GM19240 (cell line): Measurements from ENCODE around the gene RAMP3.
A peak's percentile ranks its signal among the peaks of the same experiment; 100 is the strongest.
"Not testable (repeated sequence)": the region's sequence is repeated elsewhere in the genome, so short reads cannot be mapped to it uniquely, and the experiment has no call there.

Experiments
- DNase-seq: peaks from one replicate; pipeline ENCODE4 v3.0.0; 2011; ENCODE audit warnings: low spot score; ENCODE audit not compliant: insufficient read length

The RAMP3 gene

GRCh38 chr7:45131891-45132290 lies 25.7 kb upstream of the RAMP3 start:
- no peak for DNase-seq

- DNase-seq = no peak
These were observed 24.8 kb upstream of the RAMP3 start for GRCh38 chr7:45132708-45133320.

DNA sequence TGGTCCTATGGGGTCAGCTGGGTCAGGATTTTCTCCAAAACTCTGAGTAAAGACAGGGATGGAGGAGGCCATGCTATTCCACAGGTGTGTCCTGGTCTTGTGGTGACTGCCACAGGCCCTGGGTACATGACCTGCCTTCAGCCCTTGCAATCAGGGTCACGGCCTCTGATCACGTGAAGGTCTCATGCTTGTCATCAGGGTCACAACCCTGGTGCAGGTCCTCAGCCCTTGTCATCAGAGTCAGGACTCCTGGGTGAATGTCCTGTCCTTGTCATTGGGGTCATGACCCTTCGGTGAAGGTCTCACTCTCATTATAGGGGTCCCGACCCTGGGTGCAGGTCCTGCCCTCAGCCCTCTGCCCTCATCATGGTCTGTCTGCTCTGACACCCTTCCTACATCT lies 24.2 kb upstream of the RAMP3 start:
- DNase-seq = no peak

DNA sequence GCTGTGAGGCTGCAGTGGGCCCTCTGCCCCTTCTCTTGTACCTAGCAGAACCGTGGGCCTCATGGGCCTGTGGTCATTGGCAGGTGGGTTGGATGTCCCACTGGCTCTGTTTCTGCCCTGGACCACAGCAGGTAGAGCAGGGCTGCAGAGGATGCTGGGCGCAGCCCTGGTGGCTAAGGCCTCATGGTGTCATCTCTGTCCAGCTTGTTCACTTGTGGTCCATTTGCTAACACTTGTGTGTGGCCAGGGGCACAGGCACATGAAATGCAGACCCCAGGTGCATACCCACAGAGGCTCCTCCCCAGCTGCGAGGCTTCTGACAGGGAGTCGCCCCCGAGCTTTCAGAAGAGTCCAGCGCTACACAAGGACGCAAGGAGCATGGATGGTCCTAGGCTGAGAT lies 23.7 kb upstream of the RAMP3 start:
- no peak for DNase-seq

GRCh38 chr7:45136106-45137060 lies 21.2 kb upstream of the RAMP3 start:
- peak; percentile 83 for DNase-seq

DNA sequence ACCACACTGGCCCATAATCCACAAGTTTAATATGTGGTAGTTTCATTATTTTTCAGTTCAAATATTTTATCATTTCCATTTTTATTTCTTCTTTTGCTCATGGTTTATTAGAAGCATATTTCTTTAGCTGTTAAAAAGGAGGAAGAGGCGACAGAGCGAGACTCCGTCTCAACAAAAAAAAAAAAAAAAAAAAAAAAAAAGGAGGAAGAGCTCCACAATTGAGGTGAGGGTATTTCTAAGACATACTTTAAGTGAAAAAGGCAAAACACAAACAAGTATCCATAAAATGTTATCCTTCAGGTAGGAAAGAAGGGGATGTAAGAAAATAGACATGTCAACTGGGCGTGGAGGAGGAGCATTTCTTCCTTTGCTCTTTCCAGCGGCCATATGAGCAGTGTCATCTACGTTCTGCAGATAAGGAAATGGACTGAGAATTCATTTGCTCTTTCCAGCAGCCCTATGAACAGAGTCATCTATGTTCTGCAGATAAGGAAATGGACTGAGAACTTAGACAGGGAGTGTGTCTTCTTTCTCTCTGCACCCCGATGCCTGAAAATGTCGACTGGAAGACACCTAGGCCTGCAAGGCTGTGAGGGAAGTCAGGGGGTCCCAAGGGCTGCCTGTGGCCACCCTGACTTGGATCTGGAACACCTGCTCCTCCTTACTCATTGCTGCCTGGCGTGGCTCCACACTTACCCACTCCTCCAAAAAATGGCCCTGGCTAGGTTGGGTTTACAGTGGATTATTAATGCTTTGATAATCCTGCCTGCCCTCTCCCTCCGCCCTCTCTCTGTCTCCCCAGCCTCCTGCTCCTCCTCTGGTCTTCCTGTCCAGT lies 18.9 kb upstream of the RAMP3 start:
- DNase-seq = no peak

GRCh38 chr7:45140827-45141226 lies 16.8 kb upstream of the RAMP3 start:
- DNase-seq = no peak

- DNase-seq = no peak
These were observed 14.0 kb upstream of the RAMP3 start for GRCh38 chr7:45143616-45144015.

GRCh38 chr7:45145881-45146280 lies 11.7 kb upstream of the RAMP3 start:
- no peak for DNase-seq

DNA sequence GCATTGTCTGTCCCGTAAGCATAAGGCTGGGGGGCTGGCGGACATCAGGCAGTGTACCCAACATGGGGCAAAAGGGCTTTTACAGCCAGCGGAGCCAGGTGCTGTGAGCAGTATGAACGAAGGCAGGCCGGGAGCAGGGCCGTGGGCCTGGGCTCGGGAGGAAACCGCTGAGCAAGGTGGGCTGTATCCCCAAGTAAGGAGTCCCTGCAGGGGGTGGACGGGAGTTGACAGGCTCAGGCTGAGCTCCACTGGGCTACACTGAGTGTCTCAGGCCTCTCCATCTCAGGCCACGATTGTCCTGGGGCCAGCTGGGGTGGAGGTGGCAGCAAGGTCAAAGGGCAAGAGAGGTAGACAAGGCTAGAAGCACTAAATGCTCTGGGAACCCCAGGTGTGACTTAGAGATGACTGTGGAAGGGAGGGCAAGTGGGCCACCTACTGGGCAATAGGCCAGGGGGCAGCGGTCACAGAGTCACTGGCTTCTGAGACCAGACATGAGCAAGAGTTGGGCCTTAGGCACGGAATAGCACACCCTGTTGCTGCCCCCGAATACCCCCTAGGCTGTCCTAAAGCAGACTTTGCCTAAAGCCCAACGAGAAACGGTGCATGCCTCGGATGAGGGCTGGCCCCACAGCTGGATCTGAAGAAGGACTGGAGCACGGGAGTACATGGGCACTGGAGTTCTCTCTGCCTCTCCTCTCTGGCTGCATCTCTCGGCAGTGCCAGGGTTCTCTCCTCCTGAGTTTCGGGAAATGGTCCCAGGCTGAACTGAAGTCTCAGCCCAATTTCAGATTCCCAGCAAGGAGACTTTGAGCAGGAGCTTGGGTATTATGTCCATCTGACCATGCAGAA lies 10.8 kb upstream of the RAMP3 start:
- no peak for DNase-seq

DNA sequence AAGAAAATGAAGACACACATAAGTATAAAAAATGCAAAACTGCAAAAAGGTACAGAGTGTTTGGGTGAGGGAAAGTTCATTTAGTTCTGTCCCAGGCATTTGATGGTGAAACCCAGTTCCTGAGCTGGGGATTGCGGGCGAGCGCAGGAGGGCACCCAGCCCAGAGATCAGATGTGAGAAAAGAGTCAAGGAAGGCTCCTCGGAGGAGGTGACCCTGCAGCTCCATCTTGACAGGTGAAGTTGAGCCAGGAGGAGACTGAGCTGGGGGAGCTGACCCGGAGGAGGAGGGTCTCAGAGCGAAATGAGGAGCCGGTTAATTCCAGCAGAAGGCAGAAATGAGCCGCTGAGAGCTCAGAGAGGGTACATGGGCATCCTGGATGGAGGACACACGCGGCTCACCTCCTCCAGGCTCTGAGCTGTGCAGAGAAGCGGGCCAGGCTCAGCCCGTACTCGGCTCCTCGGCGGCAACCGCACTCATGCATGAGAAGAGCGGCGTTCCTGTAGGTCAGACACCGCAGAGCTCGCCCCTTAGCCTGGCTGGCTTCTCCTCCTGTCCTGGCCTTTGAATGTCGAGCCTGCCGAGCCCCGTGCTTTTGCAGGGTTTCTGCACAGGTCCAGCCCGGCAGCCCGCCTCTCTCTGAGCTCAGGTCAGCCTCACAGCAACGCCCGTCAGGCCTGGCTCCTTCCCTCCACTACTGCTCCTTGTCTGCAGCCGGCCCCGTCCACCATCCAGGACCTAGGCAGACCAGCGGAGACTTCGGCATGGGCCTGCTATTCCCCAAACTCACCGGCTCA lies 9.5 kb upstream of the RAMP3 start:
- no peak for DNase-seq

- DNase-seq = no peak
These were observed 9.0 kb upstream of the RAMP3 start for GRCh38 chr7:45148653-45148973.

GRCh38 chr7:45149606-45150005 lies 8.0 kb upstream of the RAMP3 start:
- DNase-seq = no peak

- DNase-seq = no peak
These were observed 7.4 kb upstream of the RAMP3 start for GRCh38 chr7:45150199-45150598.

- DNase-seq = no peak
These were observed 6.4 kb upstream of the RAMP3 start for GRCh38 chr7:45151131-45151684.

GRCh38 chr7:45151967-45152366 lies 5.6 kb upstream of the RAMP3 start:
- no peak for DNase-seq

DNA sequence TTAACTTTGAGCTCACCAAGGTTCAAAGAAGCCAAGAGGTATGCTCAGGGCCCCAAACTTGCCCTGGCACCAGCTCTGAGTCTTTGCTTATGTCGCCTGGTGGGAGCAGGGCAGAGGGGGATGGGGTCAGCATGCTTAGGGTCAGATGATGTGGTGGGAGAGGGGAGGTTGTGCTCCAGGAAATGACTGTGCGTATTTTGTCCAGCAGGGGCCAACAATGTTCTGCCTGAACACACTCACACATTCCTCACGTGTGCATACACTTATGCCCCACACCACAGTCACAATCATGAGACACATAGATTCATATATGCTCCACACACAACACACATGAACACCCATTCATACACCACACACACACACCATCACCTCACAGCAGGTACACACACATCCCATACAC lies 4.4 kb upstream of the RAMP3 start:
- DNase-seq = no peak

DNA sequence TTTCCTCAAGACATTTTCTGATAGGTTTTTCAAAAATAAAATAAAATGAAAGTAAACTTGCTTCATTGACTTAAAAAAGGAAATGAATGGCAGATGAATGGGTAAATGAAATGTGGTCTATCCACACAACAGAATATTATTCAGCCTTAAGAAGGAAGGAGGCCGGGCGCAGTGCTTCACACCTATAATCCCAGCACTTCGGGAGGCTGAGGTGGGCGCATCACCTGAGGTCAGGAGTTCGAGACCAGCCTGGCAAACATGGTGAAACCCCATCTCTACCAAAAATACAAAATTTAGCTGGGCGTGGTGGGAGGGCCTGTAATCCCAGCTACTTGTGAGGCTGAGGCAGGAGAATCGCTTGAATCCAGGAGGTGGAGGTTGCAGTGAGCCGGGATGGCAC lies 3.7 kb upstream of the RAMP3 start:
- DNase-seq = not testable (repeated sequence)

DNA sequence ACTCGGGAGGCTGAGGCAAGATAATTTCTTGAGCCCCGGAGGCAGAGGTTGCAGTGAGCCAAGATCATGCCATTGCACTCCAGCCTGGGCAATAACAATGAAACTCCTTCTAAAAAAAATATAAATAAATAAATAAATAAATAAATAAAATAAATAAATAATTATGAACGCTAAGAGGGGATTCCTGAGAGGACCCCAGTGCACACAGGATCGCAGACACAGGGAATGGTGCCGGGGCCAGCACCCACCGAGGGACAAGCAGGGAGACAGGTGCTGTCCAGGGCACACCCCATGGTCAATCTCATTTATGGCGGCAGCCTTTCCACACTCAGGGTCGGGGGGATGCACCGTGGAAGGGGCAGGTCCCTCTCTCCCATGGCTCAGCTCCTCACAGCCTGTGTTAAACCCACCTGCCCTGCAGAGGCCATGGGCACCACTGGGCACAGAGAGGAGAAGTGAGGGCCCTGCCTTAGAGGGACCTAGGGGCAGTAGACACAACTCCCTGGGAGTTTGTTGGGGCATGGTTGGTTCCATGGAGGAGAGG lies 2.2 kb upstream of the RAMP3 start:
- no peak for DNase-seq

- no peak for DNase-seq
These were observed 1.6 kb upstream of the RAMP3 start for GRCh38 chr7:45155941-45156340.
